Esophagus squamous epithelium (tissue), 4 donors: ENCODE results near the gene STK38L.

ENCODE experiments used
- CTCF ChIP-seq, 6 experiments: fragments of 450-650 bp in 4 of 6; fragments of 200-600 bp in 2 of 6; sonication (generic) in 2 of 6; IDR thresholded peaks; one replicate each; pipeline ENCODE4 v1.5.1; 2016 to 2019; ENCODE audit warnings: antibody characterized with exemption in 6 of 6, mild to moderate bottlenecking in 4 of 6, moderate library complexity in 4 of 6
- POLR2A ChIP-seq, 4 donors: fragments of 450-650 bp; IDR thresholded peaks; one replicate each; pipeline ENCODE4 v1.6.1; 2017; ENCODE audit warnings: antibody characterized with exemption in 4 of 4, mild to moderate bottlenecking in 4 of 4, moderate library complexity in 3 of 4

DNA sequence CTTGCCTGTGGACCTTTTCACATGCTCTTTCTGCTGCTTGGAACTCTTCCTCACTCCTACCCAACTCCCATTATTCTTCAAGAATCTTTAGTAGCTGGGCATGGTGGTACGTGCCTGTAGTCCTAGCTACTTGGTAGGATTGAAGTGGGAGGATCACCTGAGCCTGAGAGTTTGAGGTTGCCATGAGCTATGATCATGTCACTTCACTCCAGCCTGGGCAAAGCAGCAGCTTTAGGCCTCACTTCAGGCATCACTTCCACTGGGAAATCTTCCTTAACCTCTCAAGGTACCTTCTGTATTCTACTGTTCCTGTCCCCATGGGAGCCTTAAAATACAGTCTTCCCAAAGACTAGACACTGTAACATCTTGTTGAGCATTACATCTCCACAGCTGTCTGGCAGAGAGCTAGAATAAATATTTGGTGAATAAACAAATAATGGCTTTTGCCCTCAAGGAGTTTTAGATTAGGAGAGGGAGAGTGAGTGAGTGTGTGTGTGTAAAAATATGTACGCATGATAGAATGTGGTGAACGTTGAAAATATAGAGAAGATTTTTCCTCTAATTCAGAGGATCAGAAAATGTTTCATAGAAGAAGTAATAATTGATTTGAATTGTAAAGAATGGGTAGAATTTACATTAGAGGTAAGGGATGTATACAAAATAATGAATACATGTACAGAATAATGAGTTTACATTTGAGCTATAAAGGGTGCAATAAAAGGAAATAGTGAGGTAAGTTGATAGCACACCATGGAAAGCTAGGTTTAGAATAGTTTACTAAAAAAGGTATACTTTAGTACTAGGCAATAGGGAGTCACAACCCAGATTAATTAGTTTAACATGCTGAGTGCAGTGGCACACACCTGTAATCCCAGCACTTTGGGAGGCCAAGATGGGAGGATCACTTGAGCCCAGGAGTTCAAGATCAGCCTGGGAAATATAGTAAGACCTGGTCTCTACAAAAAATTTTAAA, 59.3 kb downstream of the STK38L start:
- no peak for TF ChIP-seq POLR2A (IDR thresholded peaks at IDR 0.05)
- no peak for TF ChIP-seq CTCF (IDR thresholded peaks at IDR 0.05)
